GM12891 (cell line): ENCODE measurements around the gene ZNF783.

Experiments
- POLR2AphosphoS5 ChIP-seq: IDR thresholded peaks from 2 replicates; pipeline ENCODE4 v1.6.1; 2011; ENCODE audit warnings: low read depth, low read length, control low read depth
- TAF1 ChIP-seq: IDR thresholded peaks from 2 replicates; pipeline ENCODE4 v1.6.1; 2011; ENCODE audit warnings: low read depth, low read length, control low read depth

DNA sequence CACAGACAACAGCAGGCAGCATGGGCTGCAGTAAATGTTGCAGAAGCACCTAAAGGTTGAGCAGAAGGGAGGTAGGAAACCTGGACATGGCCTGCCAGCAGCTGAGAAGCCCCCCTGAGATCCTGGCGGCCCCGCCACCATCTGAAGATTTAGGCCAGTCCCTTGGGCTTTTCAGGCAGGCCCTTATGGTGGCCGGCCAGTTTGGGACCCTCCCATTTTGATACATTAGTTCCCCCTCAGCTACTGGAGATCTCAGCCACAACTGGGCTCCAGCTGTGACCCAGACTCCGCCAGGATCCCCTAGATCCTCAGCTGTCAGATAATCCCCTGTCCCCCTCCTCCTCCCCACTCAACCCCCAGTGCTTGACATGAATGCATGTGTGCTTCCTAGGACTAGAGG, 34.4 kb downstream of the ZNF783 start:
- TF ChIP-seq TAF1 (no peak), POLR2AphosphoS5 (no peak)
